ENCODE results near the gene MAML2.
A peak's percentile ranks its signal among the peaks of the same experiment; 100 is the strongest.

The MAML2 gene

GRCh38 chr11:96316869-96317268, 26.1 kb downstream of the MAML2 start:
- DNase-seq, result no peak

- DNase-seq, result no peak
These were observed 27.5 kb downstream of the MAML2 start for GRCh38 chr11:96315476-96315875.

DNA sequence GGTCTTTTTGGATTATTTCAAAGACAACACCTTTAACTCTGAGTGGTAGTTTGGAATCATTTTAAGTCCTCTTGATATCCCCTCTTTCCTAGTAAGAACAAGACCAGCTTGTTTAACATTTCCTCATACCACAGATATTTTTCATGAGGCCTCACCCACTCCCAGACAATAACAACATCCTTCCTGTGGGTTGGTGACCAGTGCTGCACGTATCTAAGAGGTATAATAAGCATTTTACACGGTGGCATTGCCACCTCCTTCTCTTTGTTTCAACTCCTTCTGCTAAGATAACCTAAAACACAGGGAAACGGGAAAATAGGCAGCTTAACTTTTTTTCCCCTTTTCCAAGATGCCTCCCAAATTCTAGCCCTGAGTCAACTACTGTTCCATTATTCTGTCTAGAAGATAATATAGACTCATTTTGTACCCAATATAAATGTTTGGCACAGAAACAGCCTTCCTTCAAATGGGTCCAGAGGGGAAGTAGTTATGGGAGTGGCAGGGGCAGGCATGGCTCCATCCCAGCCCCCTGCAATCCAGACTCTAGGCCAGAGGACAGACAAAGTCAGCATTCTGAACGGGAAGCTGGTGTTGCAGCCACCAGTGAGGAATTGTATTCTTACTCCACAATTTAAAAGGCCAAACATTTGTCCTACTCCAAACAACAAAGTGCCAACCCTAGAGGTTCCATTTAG, 28.5 kb downstream of the MAML2 start:
- no peak for DNase-seq

GRCh38 chr11:96313163-96313562, 29.8 kb downstream of the MAML2 start:
- no peak for DNase-seq

GRCh38 chr11:96311120-96311568, 31.9 kb downstream of the MAML2 start:
- peak; percentile 59 for DNase-seq

- DNase-seq, result no peak
These were observed 32.8 kb downstream of the MAML2 start for GRCh38 chr11:96310236-96310635.

GRCh38 chr11:96309643-96310017, 33.4 kb downstream of the MAML2 start:
- no peak for DNase-seq

GRCh38 chr11:96309016-96309642, 33.9 kb downstream of the MAML2 start:
- peak; percentile 27 for DNase-seq

DNA sequence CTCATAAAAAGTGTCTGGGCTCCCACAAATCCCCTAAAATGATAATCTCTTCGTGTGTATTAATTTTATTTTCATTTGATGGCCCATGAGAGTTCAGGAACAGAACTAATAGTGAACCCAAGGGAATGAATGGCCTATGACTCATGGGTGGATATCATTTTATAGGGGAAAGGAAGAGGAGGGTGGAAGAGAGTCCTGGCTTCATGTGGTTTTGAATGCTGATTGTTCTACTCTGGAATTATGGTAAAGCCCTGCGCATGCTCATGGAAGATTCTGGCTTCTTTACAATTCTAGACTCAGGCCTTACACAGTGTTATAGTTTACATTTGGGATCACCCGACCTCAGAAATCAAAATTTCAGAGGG, 35.2 kb downstream of the MAML2 start:
- DNase-seq, result peak; percentile 86

GRCh38 chr11:96306933-96307775, 35.8 kb downstream of the MAML2 start:
- DNase-seq, result peak; percentile 98

DNA sequence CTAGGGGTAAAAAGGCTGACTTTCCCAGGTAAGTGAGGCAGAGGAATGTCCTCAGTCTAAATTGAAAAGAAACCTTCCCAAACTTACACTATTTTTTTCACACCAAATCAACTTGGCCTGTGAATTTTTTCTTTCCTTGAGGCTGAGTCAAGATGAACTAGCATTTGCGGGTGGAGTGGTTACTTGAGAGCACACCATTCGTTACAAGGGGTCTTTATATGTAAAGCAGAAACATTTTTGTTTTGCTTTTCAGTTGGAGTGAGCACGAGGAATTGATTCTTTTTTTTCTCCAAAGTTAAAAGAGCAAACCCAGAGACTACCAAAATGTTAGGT, 36.4 kb downstream of the MAML2 start:
- peak; percentile 56 for DNase-seq

GRCh38 chr11:96306071-96306470, 36.9 kb downstream of the MAML2 start:
- DNase-seq, result no peak

GRCh38 chr11:96303980-96304379, 39.0 kb downstream of the MAML2 start:
- no peak for DNase-seq

DNA sequence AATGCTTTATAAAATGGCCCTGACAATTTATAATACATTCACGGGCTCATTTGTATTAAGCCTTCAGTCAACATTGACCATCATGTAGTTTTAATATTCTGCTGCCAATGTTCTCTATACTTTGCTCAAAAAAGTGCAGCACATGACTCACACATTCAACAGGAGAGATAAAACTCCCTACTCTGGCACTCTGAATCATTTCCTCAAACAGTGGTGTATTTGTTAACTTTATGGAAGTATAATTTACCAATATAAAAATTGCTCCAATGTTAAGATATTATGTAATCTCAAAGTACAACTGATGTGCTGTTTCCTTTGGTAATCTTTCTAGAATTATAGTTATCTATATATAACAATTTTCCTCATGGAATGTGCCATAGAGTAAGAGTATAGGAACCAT, 39.9 kb downstream of the MAML2 start:
- no peak for DNase-seq

DNA sequence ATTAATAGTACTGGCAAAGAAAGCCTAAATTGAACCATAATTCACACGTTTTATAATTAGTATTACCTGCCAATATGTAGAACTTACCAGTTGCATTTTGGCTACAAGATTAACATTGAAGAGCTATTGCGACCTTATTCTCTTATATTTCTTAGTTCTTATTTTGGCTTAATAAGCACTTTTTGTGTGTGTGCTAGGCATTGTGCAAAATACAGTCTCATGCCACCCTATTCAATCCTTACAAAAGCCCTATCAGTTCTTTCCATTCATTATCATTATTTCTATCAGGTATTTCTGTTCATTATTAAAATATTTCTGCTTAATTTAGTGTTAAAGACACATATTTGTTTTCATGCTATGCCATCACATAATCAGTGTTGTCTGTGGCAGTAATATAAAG, 41.2 kb downstream of the MAML2 start:
- DNase-seq, result no peak

- peak; percentile 81 for DNase-seq
These were observed 43.7 kb downstream of the MAML2 start for GRCh38 chr11:96299155-96299888.

DNA sequence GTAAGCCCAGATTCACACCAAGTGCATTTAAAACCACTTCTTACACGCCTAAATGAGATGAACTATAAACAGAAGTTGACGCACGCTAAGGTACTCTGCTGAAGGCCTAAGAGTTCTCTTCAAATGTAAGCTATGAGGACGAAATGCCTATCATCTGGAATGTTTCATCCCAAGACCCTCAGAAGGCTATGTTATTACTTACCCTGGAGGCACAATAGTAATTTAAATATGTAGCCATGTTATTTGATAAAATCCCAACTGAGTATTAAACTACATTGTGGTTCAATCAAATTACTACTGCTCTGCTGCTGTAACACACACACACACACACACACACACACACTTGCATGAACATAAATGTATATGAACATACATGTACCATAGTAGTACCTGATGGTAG, 47.6 kb downstream of the MAML2 start:
- no peak for DNase-seq

DNA sequence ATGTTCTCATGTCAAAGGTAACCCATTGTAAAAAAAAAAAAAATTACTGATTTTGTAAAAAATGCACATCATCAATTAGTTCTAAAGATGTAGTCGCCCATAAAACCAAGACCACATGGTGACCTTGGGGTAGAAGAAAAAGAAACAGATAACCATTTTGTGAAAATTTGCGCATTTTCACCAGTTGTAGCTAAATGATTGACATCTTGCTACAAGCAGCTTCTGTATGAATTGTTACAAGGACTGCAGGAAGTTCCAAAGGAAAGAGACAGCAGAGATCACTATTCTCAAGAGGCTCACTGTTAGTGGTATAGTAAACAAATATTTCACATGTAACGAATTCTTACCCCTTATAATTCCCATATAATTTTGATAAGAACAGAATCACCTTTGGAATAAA, 48.7 kb downstream of the MAML2 start:
- DNase-seq, result no peak

DNA sequence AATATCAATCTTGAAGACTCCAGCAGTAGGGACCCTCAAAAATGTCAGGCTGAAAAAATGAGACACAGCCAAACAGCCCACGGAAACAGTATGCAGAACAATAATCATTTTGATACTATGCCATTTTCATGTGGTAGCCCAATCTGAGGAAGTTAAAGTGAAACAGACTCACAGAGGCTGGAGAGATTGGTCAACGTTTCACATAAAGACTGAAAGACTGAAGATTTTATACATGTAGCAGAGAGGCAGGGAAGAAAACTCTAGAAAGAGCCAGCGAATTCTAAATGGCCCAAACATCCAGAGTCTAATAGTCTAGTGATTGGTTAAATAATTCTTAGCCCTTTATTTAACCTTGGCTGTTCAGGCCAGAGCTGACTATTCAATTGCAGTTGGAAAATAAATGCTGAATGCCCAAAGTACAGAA, 49.4 kb downstream of the MAML2 start:
- DNase-seq, result no peak

GRCh38 chr11:96293109-96293508, 49.9 kb downstream of the MAML2 start:
- DNase-seq, result no peak

- DNase-seq, result no peak
These were observed 50.5 kb downstream of the MAML2 start for GRCh38 chr11:96292291-96293010.

- no peak for DNase-seq
These were observed 52.4 kb downstream of the MAML2 start for GRCh38 chr11:96290631-96291030.

DNA sequence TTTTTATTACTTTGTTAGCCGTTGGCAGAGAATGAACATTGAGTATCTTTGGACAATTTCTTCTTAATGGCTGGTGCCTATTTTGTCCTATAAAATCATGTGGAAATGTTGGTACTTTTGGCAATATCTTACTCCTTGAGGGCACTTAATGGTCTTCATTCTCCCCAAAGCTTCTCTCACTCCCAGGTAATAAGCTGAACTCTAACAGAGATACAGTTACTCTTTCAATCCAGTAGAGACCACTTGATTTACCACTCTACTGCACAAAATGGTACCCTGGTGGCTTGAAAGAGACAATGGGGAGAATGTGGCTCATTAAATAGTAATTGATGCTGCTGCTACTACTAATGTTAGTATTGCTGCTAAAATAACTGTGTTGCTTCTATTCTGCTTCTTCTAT, 53.0 kb downstream of the MAML2 start:
- DNase-seq, result no peak

Measured in NCI-H69 (cell line).